ENCODE measurements around the gene CYB561D1.

CYB561D1 gene

DNA sequence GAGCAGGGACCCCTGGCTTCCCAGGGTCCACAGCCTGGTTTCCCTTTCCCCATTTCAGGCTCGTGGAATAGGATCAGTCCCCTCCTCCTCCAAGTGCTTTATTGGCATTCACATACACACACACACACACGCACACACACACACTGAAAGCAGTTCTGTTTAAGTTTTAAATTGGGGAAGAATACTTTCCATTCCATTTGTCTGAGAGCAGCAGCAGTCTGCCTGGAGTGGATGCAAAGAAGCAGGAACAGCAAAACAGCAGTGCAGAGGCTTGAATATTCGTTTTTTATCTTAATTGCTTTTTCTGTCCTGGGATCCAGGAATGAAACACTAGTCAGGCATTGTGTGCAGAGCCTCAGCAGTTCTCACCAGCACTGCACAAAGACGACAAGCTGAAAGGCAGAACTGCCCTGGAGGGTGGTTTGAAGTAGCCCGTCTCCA, 7.1 kb downstream of the CYB561D1 start:
- DNase-seq (ENCODE audit: extremely low read depth, low read depth) = peak; percentile 57
- TF ChIP-seq, protein P1, sequence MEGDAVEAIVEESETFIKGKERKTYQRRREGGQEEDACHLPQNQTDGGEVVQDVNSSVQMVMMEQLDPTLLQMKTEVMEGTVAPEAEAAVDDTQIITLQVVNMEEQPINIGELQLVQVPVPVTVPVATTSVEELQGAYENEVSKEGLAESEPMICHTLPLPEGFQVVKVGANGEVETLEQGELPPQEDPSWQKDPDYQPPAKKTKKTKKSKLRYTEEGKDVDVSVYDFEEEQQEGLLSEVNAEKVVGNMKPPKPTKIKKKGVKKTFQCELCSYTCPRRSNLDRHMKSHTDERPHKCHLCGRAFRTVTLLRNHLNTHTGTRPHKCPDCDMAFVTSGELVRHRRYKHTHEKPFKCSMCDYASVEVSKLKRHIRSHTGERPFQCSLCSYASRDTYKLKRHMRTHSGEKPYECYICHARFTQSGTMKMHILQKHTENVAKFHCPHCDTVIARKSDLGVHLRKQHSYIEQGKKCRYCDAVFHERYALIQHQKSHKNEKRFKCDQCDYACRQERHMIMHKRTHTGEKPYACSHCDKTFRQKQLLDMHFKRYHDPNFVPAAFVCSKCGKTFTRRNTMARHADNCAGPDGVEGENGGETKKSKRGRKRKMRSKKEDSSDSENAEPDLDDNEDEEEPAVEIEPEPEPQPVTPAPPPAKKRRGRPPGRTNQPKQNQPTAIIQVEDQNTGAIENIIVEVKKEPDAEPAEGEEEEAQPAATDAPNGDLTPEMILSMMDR (IDR thresholded peaks at IDR 0.05; ENCODE audit: low read depth, low read length) = no peak

DNA sequence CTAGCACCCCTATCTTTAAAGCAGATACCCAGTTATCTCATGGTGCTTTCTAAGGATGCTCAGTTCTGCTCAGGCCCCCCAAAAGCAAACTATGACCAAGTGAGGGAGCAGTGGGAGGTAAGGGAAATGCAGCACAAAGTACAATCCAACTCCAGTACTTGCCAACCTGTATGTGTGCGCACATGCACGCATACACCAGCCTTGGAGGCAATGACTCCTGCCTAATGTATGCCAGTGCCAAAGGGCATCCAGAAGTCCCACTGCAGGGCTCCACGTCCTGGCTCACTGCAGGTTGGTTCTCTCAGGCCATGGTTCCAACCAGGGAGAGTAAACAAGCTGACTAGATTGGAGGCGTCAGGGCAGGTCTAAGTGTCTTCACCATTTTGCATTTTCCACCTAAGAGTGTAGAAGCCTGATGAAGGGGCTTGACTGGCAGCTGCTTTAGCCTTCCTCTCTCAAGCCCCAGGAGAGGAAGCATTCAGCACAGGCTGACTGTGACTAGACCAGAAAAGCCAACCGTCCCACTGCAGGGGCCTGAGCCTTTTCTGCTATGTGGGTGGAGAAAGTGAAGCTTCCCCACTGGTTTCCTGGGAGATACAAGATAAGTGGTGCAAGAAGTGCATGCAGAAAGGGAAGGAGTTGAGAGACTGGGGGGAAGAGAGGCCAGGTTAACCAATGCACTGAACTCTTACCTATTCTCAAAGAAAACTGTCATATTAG, 7.9 kb downstream of the CYB561D1 start:
- no peak for DNase-seq (ENCODE audit: extremely low read depth, low read depth)
- TF ChIP-seq, protein P1 (IDR thresholded peaks at IDR 0.05; ENCODE audit: low read depth, low read length) = no peak

DNA sequence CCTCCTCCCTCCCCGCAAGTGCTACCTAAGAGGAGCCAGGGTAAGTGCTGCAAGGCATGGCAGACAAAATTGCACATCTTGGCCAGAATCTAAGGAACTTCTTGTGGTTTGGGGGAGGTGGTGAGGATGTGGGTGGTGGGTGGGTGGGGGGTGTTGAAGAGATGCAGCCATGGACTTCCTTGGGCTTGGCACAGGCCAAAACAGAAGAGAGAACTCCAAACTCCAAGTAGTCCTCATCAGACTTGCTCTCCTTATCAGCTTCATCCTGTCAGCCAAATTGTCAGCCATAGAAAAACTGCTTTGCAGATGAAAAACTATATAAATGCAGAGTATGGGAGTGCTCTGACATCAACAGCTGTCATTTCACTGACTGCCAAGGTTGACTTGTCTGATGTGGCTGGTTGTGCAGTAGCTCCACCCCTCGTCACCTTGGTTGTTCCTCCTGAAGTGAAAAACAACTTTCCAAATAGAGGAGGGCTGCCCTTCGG, 8.5 kb downstream of the CYB561D1 start:
- TF ChIP-seq, protein P1 (IDR thresholded peaks at IDR 0.05; ENCODE audit: low read depth, low read length) = no peak
- DNase-seq (ENCODE audit: extremely low read depth, low read depth) = no peak

DNA sequence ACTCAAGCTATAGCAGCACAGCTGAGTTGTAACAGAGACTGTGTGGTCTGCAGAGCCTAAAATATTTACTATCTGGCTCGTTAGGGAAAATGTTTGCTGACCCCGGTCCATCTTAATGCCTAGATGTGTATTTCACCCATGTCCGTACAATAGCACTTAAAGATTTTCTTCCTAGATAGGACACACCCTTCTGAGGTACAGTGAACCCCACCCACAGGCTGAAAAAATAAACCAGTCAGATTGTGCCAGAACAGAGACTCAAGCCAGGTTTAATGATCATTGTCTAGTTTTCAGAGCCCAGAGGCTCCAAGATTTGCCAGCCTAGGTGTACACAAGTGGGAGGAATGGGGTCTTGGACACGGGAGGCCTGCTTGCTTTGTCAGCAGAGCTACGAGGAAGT, 10.0 kb downstream of the CYB561D1 start:
- TF ChIP-seq, protein P1 (IDR thresholded peaks at IDR 0.05; ENCODE audit: low read depth, low read length) = no peak
- DNase-seq (ENCODE audit: extremely low read depth, low read depth) = no peak

DNA sequence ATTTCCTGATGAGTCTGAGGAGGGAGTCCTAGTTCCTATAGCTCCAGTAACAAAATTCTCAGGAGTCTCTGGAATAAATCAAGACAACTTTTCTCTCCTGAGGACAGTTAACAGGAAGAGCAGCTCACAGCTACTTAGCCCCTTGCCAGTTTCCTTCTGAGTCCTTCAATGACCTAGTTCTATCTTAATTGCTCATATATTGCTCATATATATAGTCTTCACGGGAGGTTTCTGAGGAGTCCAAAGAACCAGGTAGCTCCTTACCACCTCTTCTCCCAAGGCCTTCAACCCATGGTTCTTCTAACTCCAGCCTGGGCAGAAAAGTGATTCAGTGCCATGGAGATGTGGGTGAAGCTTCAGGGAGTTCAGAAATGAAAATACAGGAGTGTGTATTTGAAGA, 11.1 kb downstream of the CYB561D1 start:
- TF ChIP-seq, protein P1 (IDR thresholded peaks at IDR 0.05; ENCODE audit: low read depth, low read length) = no peak
- DNase-seq (ENCODE audit: extremely low read depth, low read depth) = no peak

DNA sequence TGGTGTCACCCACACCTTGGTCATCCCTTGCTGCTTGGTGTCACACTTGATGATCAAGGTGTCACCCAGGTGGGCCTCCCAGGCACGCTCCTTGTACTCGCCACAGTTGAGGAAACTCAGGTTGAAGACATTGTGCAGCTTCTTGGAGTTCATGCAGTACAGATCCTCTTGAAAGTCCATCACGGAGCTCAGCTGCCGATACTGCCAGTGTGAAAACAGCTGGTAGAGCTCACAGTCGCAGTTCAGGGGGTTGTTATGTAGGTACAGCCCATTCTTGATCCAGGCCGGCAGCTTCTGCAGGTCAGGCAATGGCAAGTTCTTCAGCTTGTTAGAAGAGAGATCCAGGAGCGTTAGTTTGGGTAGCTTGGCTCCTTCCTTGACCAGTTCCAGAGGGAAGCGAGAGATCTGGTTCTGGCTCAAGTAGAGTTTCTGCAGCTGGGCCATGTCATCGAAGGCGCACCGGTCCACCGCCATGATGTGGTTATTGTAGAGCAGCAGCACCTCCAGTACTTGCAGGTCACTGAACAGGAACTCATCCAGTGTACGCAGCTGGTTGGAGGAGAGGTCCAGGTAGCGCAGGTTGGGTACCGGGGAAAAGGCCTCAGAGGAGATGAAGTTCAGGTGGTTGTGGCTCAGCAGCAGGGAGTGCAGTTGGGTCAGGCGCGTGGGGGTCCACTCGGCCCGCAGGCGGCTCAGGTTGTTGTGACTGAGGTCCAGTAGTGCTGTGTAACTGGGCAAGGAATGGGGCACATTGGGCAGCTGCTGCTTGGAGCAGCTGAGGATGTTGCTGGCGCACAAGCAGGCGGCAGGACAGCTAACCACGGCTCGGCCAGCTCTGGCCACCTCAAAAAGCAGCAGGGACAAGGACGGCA, 14.3 kb downstream of the CYB561D1 start:
- DNase-seq (ENCODE audit: extremely low read depth, low read depth) = no peak
- TF ChIP-seq, protein P1 (IDR thresholded peaks at IDR 0.05; ENCODE audit: low read depth, low read length) = no peak

DNA sequence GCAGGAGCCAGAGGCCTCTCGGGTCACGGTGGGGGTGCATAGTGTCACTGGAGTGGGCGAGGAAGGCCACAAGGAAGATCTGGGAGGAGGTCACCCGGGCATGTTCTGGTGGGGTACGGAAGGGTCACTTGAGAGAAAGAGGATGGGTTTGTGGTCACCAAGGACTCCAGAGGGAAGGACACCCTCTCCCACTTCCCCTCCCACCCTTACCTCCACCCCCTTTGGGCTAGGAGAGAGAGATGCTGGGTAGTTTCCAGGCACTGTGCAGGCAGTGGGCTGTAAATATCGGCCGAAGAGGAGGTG, 14.9 kb downstream of the CYB561D1 start:
- no peak for DNase-seq (ENCODE audit: extremely low read depth, low read depth)
- TF ChIP-seq, protein P1 (IDR thresholded peaks at IDR 0.05; ENCODE audit: low read depth, low read length) = no peak

Measured in AG09319 (cell line).